ENCODE results near the gene OPRM1.

The OPRM1 gene

DNA sequence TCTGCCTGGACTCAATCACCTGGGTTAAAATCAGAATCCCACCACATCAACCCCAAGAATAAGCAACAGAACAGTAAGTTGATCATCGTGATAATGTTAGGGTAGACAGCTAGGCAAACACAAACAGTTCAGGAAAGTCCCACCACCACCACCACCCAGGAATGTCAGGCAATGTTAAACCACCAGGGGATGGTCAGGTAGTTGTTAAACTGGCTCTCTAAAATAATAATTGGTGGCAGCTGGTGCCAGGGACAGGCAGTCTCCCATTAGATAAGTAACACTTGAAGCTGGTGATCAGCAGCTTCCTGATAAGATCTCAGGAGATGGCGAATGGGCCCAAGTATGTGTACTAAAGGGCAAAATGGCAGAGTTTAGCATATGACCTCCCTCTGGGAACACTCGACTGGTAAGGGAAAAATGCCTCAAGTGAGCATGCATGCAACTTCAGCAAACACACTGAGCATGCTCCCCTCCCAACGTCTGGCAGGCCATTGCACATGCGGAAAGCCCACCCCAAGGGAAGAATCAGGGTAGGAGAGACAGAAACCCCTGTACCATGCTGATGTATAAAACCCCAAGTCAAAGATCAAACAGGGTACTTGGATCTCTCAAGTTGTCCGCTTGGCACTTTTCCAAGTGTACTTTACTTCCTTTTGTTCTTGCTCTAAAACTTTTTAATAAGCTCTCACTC lies 250.9 kb downstream of the OPRM1 start:
- no peak for DNase-seq

DNA sequence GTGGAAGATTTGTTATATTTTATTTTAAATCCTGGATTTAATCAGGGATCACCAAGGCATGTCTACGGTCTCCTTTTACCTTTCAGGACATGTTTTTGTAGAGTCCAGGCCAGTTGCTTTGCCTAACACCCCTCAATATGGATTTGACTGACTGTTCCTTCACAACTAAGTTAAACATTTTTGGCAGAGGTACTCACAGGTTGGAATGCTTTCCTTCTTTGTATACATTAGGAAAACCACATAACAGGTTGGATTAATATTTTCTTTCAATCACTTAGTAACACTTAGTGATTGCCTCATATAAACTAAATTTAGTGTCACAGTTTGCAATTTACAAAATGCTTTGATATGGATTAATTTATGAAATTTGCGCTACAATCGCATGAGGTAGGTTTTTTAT lies 253.0 kb downstream of the OPRM1 start:
- no peak for DNase-seq

DNA sequence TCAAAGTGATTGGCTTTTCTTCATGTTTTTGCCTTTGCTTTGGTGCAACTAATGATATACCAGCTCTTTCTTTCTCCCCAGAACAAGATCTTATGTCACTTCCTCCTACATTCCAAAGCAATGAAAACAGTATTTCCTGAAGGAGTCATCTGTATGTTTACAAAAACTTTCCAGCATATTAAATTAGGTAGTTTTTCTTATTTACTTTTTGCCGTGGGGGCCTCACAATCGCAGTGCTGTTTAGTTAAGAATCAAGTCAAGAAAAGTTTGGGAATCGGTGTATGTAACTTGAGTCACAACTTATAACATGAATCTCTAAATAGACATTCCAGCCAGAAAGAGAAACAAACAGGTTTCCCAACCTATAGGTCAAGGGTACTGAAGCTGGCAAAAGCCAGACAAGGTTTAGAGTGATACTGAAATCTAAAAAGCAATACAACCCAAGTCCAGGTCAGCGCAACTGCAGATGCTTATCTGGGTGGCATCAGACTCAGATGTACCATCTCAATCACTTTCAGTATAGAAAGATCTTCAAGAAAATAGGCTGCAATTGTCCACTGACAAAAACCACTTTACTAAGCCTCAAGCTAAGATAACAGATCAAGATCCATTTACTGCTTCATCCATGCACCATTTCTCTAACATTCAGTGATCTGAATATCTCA lies 253.9 kb downstream of the OPRM1 start:
- no peak for DNase-seq

DNA sequence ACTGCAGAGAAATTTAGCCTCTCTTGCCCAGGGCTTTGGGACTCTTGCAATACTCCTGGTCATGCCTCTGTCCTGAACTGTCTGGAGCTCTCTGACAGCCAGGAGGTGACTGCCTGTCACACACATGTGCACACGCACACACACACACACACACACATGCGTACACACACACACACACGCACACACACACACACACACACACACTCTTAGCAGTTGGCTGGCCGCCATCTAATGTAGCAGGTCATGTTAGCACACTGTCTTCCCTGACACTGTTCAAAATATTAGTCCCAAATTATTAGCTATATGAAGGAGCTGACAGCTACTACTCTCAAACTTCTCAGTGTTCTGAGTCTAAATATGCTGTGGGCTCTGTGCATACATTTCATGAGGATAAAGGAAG lies 256.7 kb downstream of the OPRM1 start:
- DNase-seq: no peak

Data from AML-193 (cell line).